Endometrial microvascular endothelial cells (primary cell): Measurements from ENCODE around the gene GASK1A. TPM values are rescaled to one million over a fixed set of nuclear protein-coding genes. Genes with fewer than 3 reads are reported as not detected.

Source experiments
- in situ Hi-C: cut with HindIII; loops from 2 replicates; pipeline ENCODE4 v1.10.0; 2017; ENCODE audit warnings: low sequenced_read_pairs, low pct_unique_long_range_greater_than_20kb; ENCODE audit errors: inconsistent ontology term
- total RNA-seq: library from RNA; depleted of rRNA; stranded (reverse); fragments of >200 nt; gene quantifications from one replicate; pipeline ENCODE4 v1.2.3, GENCODE V29; 2015; ENCODE audit errors: inconsistent ontology term

GASK1A gene
- total RNA-seq, 1 donor from 2014 or later = not detected

GRCh38 chr3:43095370-43095769 lies 116.3 kb downstream of the GASK1A start:
- in situ Hi-C loops = no loop called here

DNA sequence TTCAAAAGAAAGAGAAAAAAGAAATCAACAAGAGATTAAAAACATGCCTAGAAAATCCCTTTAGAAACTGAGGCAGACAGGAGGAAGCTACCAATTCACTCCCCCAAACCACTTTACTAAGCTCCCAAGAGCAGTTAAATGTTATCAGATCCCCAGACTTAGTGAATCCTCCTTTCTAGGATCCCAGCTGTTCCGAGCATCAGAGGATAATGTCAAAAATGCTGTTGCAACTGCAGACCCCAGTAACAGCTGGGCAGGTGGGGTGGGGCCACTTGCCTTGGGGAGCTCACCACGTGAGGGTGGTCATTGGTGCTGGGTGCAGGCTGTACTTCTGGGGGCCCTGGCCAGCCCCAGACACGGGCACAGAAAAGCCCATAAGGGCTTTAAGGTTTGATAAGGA lies 117.7 kb downstream of the GASK1A start:
- in situ Hi-C loops = no loop called here

DNA sequence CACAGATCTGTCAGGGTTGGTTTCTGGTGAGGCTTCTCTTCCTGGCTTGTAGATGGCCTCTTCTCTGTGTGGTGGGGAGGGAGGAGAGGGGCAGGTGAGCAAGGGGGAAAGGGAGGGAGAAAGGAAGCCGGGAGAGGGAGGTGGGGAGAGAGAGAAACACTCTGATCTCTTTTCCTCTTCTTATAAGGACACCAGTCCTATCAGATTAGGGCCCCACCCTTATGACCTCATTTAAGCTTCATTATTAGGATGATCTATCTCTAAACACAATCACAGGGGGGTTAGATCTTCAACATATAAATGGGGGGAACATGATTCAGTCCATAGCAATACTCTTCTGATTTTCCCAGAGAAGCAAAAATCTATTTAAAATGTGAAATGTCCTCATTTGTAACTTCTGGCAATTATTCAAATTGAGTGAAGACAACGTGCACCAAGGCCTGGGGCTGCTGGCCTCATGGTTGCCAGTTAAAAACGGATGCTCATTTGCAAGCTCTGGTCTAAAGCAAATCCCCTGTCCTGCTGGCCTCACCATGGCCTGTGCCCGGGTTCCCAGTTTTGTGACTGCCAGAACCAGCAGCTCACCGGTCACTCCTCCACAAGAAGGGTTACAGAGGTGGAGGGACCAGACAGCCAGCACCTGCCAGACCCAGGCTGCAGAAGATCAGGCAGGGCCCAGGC lies 118.4 kb downstream of the GASK1A start:
- in situ Hi-C loops = no loop called here

GRCh38 chr3:43098761-43099160 lies 119.7 kb downstream of the GASK1A start:
- in situ Hi-C loops = no loop called here

DNA sequence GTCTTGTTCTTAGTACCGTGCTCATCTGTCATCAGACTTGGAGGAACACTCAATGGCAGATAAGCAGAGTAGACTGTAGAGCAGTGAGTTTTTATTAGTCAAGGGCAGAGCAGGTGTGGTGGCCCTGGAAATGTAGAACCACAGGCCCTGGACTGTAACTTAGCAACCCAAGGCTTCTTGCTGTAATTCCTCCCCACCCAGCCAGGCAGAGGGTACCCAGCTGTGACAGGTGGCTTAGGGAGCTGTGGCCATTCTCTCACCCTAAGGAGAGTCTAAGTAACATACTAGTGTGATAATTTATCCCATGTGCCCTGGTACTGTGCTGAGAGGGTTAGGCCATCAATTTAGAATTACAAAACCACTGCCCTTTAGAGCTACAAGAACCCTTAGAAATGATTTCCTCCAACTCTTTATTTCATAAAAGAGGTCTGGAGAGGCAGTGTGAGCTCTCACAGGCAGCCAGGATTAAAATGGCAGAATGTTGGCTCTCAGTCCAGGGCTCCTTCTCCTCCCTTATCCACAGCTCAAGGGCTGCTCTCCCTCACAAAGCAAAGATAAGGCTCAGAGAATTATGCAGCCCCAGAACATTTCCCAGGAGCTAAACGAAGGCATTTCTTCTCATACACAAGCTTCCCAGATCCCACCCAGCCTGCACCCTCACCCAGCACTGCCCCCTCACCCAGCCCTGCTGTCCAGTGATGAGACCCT lies 123.8 kb downstream of the GASK1A start:
- in situ Hi-C loops = no loop called here

DNA sequence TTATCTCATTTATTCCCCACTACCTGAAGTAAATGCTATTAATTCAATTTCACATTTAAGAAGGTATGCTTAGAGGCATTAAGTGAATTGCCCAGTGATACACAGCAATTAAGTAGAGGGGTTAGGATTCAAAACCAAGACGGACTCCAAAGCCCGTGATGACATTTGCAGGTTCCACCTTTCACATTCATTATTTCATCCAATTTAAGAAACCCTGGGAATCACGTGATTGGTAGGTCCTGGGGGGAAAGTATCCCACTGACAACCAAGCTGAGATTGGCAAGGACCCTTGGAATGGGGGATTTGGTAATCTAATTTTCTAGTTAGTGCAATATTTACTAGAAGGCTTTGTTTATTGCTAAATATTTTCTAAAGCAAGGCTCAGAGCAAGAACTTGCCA lies 124.9 kb downstream of the GASK1A start:
- in situ Hi-C loops = no loop called here

DNA sequence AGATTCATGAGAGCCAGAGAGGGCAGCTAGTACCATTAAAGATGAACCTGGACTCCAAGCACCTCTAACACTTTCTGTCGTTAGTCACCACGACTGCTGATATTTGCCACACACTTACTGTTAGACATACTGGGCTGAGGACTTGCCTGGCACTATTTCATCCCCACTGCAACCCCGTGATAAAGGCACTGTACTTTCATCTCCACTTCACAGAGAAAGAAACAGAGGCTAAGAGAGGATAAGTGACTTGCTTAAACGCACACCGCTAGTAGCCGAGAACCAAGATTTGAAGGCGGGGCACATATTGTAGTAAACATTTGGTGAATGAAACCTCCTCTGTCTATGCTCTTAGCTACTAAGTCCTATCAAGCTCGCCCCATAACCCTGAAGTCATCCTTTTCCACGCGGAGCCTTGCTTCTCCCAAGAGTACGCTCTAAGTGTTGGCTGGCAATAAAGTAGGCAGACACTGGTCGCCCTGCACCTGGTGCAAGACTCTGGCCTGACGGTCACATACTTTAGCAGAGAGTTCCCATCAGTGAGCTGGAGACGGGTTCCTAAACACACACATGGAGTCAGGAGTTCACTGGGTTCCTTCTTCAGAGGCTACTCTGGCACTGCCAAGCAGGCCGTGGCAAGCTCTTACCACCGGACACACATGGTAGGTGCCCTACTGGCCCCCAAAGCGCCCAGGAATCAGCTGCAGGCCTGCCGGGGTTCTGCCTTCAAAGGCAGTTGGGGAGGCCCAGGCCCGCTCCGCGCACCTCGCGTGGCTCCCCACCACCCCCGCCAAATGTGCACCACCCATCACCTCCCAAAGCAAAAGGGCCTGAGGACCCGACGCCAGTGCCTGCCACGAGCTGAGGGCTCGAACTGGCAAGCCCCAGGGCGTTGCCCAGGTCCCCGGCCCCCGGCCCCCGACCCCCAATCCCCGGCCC lies 125.8 kb downstream of the GASK1A start:
- in situ Hi-C loops = no loop called here

- in situ Hi-C loops = no loop called here
Observed at GRCh38 chr3:43105596-43106292, 126.6 kb downstream of the GASK1A start, which contains the start of gene POMGNT2. Gene POMGNT2, minus strand, starts transcription at chr3:43106079. Its CDS starts 24,648 bp downstream, at chr3:43081431.

GRCh38 chr3:43106293-43106628 lies 127.2 kb downstream of the GASK1A start:
- in situ Hi-C loops = no loop called here

Other genes with a start within 250 kb of the GASK1A start
- gene CCDC13, start 206.1 kb upstream of the GASK1A start, total RNA-seq = not detected
- gene HIGD1A, start 174.8 kb upstream of the GASK1A start, total RNA-seq = 205 TPM
- gene ACKR2, start 169.9 kb upstream of the GASK1A start, total RNA-seq = not detected
- gene CYP8B1, start 103.4 kb upstream of the GASK1A start, total RNA-seq = not detected
- gene ZNF662, start 73.2 kb upstream of the GASK1A start, total RNA-seq = 0.37 TPM
- gene POMGNT2, start 126.8 kb downstream of the GASK1A start, total RNA-seq = 12.2 TPM